ENCODE data around the gene IL17B. TPM values are rescaled to one million over a fixed set of nuclear protein-coding genes. Genes with fewer than 3 reads are reported as not detected.

The IL17B gene
- total and polyA plus RNA-seq, 2 of the 13 experiments (the other 11 are each of a cell fraction or from before 2014, with no cell fraction given): 0.29 to 2.6 TPM

DNA sequence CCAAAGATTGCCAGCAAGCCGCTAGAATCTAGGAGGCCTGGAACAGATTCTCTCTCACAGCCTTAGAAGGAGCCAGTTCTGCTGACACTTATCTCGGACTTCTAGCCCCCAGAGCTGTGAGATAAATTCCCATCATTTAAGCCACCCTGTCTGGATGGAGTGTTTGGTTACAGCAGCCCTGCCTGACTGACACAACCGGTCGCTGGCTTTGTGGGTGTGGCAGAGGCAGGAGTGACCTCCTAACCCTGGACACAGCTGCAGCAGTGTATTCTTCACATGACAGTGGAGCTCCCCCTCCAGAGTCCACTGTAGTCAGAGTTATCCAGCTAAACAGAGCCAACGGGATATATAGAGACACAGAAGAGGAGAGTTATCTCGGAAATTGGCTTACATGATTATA is 21.2 kb upstream of the IL17B start (continued):
- TF ChIP-seq ZNF737 (CRISPR knock-in tag; IDR thresholded peaks at IDR 0.05; ENCODE audit: borderline replicate concordance) (no peak), ZNF367 (CRISPR knock-in tag; IDR thresholded peaks at IDR 0.05; ENCODE audit: borderline replicate concordance) (no peak), NR2C2 (CRISPR knock-in tag; IDR thresholded peaks at IDR 0.05; ENCODE audit: borderline replicate concordance) (0 out of 2 replicates have a peak, but pooled peaks have one; percentile 32), NR2F1 (CRISPR knock-in tag; IDR thresholded peaks at IDR 0.05) (peak; percentile 78 to 82), ZNF776 (CRISPR knock-in tag; IDR thresholded peaks at IDR 0.05) (no peak), HDAC6 (IDR thresholded peaks at IDR 0.05; ENCODE audit: low read depth, low read length) (no peak), SIX4 (CRISPR knock-in tag; IDR thresholded peaks at IDR 0.05) (no peak), PHF5A (CRISPR knock-in tag; IDR thresholded peaks at IDR 0.05; ENCODE audit: low read depth, unreplicated experiment) (no peak), ZSCAN25 (CRISPR knock-in tag; IDR thresholded peaks at IDR 0.05) (no peak), ZNF883 (CRISPR knock-in tag; IDR thresholded peaks at IDR 0.05; ENCODE audit: not compliant biosample characterization) (no peak), ZNF430 (CRISPR knock-in tag; IDR thresholded peaks at IDR 0.05) (no peak), HMG20B (CRISPR knock-in tag; conservative IDR thresholded peaks at IDR 0.05) (no peak), CREB1 (IDR thresholded peaks at IDR 0.05) (no peak), CREB1 (CRISPR knock-in tag; IDR thresholded peaks at IDR 0.05) (no peak), ZNF766 (CRISPR knock-in tag; IDR thresholded peaks at IDR 0.05; ENCODE audit: borderline replicate concordance) (no peak)
- TF ChIP-seq, protein P1, sequence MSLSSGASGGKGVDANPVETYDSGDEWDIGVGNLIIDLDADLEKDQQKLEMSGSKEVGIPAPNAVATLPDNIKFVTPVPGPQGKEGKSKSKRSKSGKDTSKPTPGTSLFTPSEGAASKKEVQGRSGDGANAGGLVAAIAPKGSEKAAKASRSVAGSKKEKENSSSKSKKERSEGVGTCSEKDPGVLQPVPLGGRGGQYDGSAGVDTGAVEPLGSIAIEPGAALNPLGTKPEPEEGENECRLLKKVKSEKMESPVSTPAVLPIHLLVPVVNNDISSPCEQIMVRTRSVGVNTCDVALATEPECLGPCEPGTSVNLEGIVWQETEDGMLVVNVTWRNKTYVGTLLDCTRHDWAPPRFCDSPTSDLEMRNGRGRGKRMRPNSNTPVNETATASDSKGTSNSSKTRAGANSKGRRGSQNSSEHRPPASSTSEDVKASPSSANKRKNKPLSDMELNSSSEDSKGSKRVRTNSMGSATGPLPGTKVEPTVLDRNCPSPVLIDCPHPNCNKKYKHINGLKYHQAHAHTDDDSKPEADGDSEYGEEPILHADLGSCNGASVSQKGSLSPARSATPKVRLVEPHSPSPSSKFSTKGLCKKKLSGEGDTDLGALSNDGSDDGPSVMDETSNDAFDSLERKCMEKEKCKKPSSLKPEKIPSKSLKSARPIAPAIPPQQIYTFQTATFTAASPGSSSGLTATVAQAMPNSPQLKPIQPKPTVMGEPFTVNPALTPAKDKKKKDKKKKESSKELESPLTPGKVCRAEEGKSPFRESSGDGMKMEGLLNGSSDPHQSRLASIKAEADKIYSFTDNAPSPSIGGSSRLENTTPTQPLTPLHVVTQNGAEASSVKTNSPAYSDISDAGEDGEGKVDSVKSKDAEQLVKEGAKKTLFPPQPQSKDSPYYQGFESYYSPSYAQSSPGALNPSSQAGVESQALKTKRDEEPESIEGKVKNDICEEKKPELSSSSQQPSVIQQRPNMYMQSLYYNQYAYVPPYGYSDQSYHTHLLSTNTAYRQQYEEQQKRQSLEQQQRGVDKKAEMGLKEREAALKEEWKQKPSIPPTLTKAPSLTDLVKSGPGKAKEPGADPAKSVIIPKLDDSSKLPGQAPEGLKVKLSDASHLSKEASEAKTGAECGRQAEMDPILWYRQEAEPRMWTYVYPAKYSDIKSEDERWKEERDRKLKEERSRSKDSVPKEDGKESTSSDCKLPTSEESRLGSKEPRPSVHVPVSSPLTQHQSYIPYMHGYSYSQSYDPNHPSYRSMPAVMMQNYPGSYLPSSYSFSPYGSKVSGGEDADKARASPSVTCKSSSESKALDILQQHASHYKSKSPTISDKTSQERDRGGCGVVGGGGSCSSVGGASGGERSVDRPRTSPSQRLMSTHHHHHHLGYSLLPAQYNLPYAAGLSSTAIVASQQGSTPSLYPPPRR (CRISPR knock-in tag; IDR thresholded peaks at IDR 0.05; ENCODE audit: borderline replicate concordance): no peak
- TF ChIP-seq, protein P2, sequence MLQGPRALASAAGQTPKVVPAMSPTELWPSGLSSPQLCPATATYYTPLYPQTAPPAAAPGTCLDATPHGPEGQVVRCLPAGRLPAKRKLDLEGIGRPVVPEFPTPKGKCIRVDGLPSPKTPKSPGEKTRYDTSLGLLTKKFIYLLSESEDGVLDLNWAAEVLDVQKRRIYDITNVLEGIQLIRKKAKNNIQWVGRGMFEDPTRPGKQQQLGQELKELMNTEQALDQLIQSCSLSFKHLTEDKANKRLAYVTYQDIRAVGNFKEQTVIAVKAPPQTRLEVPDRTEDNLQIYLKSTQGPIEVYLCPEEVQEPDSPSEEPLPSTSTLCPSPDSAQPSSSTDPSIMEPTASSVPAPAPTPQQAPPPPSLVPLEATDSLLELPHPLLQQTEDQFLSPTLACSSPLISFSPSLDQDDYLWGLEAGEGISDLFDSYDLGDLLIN (CRISPR knock-in tag; IDR thresholded peaks at IDR 0.05; ENCODE audit: borderline replicate concordance): no peak
- TF ChIP-seq, protein P3, sequence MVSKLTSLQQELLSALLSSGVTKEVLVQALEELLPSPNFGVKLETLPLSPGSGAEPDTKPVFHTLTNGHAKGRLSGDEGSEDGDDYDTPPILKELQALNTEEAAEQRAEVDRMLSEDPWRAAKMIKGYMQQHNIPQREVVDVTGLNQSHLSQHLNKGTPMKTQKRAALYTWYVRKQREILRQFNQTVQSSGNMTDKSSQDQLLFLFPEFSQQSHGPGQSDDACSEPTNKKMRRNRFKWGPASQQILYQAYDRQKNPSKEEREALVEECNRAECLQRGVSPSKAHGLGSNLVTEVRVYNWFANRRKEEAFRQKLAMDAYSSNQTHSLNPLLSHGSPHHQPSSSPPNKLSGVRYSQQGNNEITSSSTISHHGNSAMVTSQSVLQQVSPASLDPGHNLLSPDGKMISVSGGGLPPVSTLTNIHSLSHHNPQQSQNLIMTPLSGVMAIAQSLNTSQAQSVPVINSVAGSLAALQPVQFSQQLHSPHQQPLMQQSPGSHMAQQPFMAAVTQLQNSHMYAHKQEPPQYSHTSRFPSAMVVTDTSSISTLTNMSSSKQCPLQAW (CRISPR knock-in tag; IDR thresholded peaks at IDR 0.05): 0 out of 2 replicates have a peak, but pooled peaks have one; percentile 45
- TF ChIP-seq, protein P4, sequence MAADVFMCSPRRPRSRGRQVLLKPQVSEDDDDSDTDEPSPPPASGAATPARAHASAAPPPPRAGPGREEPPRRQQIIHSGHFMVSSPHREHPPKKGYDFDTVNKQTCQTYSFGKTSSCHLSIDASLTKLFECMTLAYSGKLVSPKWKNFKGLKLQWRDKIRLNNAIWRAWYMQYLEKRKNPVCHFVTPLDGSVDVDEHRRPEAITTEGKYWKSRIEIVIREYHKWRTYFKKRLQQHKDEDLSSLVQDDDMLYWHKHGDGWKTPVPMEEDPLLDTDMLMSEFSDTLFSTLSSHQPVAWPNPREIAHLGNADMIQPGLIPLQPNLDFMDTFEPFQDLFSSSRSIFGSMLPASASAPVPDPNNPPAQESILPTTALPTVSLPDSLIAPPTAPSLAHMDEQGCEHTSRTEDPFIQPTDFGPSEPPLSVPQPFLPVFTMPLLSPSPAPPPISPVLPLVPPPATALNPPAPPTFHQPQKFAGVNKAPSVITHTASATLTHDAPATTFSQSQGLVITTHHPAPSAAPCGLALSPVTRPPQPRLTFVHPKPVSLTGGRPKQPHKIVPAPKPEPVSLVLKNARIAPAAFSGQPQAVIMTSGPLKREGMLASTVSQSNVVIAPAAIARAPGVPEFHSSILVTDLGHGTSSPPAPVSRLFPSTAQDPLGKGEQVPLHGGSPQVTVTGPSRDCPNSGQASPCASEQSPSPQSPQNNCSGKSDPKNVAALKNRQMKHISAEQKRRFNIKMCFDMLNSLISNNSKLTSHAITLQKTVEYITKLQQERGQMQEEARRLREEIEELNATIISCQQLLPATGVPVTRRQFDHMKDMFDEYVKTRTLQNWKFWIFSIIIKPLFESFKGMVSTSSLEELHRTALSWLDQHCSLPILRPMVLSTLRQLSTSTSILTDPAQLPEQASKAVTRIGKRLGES (CRISPR knock-in tag; IDR thresholded peaks at IDR 0.05; ENCODE audit: borderline replicate concordance): no peak
